KBM-7 (cell line): Measurements from ENCODE around the gene MICU1.

ENCODE experiments used
- DNase-seq: peaks from one replicate; pipeline ENCODE4 v3.0.0-alpha.2; 2015
- in situ Hi-C: fragments of 300-500 bp; cut with MboI; formaldehyde crosslinking; loops from 2 replicates; pipeline ENCODE4 v1.14.3; 2020; ENCODE audit warnings: low sequenced_read_pairs, low pct_unique_long_range_greater_than_20kb, mixed read lengths

The MICU1 gene

GRCh38 chr10:72342911-72343310 is 283.0 kb downstream of the MICU1 start:
- in situ Hi-C loops: loop anchor here (25.0 kb wide), 3 partner anchors 206 to 1006 kb away; no protein-coding TSS in a partner anchor
- no peak for DNase-seq

GRCh38 chr10:72340510-72341261 is 285.2 kb downstream of the MICU1 start:
- in situ Hi-C loops: loop anchor here (25.0 kb wide), 3 partner anchors 203 to 1003 kb away; no protein-coding TSS in a partner anchor
- peak; percentile 79 for DNase-seq

DNA sequence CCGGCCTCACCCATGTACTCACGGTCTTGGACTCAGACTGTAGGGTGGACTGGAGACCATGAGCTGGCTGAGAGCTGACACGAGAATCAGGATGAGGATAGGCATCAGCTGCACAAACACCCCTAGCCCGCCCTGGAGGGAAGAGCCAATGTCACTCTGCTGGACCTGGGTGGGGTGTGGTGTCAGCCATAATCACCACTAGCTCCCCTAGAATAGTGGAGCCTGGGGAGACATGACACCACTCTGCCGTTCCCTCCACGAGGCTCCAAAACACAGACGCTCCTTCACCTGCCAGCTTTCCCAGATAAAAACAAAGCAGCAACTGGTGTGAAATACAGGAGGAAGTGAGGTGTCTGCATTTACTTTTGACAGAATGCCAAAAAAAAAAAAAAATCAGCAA is 287.7 kb downstream of the MICU1 start:
- in situ Hi-C loops: loop anchor here (25.0 kb wide), 3 partner anchors 201 to 1001 kb away; no protein-coding TSS in a partner anchor
- DNase-seq: no peak

DNA sequence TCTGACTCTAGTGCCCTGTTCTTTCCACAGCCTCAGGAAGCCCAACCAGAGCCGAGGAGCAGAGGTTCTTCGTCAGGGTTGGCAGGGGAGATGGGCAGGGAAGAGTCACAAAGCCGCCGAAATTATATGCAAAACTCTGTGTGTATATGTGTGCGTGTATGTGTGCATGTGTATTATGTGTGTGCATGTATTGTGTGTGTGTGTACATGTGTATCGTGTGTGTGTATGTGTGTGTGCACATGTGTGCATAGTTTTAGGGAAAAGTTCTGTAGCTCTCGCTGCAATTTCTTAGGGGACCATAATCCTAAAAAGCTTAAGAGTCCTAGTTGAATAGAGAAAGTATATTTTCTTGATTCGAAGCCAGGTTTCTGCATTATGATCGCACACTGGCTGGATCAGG is 288.2 kb downstream of the MICU1 start:
- DNase-seq: no peak
- in situ Hi-C loops: loop anchor here (25.0 kb wide), 3 partner anchors 200 to 1000 kb away; no protein-coding TSS in a partner anchor

DNA sequence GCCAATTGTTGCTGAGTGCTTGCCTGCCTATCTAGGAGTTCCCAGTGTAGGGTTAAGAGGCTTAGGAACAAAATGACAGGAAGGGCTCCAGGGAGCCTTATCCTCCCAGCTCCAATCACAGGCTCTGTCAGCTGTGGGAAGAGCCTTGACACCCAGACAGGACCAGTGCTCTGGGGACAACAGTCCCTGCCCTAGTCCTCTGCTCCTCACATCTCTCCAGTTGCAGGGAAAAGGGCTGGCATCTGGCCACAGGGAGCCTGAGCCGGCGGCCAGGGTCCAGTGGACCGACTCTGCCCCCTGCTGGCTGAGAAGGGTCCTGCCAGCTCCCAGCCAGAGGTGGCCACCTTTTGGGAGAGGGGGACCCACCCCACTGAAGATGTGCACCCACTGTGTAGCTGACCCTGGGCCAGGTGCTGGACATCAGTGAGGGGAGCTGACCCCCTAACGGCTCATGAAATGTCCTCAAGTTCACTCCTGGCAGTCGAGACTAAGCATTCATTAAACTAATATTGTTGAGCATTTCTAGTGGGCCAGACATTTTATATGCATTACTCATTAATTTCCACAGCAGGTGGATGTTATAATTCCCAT is 288.7 kb downstream of the MICU1 start:
- in situ Hi-C loops: loop anchor here (25.0 kb wide), 3 partner anchors 200 to 1000 kb away; no protein-coding TSS in a partner anchor
- peak; percentile 74 for DNase-seq

DNA sequence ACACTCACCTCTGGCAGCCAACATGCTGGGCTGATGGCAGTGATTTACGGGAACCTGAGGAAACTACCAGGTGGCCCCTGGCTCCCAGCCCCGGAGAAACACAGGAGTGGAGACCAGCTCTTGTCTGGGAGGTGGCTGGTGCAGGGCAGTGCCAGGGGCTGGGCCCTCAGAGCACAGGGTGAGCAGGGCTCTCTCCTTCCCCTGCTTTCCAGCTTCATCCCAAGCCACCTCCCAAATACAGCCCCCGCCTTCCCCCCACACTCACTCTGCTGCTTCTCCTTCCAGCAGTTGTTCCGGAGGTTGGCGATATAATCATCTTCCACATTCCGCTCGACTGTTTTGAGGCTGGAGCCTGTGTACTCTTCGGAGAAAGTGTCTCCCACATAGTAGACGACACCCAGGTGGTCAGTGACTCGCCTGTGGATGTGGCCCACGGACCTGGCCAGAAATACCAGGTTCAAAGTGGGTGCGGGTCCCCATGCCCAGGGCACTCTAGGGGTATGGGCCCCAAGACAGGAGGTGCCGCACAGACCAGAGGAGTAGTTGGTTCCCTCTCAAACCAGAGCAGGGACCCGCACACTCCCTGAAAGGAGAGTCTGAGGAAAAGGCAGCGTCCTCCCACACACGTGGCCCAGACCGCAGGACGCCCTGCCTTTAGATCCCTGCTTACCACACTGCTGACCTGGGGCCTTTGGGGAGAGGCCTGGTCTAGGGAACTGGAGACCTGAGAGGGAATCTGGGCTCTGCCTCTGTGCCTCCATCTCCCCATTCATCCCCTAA is 289.4 kb downstream of the MICU1 start:
- in situ Hi-C loops: loop anchor here (25.0 kb wide), 3 partner anchors 199 to 999 kb away; no protein-coding TSS in a partner anchor
- DNase-seq: no peak

GRCh38 chr10:72335394-72336258 is 290.3 kb downstream of the MICU1 start:
- in situ Hi-C loops: loop anchor here (25.0 kb wide), 3 partner anchors 198 to 998 kb away; no protein-coding TSS in a partner anchor
- peak; percentile 87 for DNase-seq

- peak; percentile 98 for DNase-seq
- in situ Hi-C loops: loop anchor here (25.0 kb wide), 3 partner anchors 198 to 998 kb away; no protein-coding TSS in a partner anchor
These were observed 291.0 kb downstream of the MICU1 start for GRCh38 chr10:72334825-72335393.

DNA sequence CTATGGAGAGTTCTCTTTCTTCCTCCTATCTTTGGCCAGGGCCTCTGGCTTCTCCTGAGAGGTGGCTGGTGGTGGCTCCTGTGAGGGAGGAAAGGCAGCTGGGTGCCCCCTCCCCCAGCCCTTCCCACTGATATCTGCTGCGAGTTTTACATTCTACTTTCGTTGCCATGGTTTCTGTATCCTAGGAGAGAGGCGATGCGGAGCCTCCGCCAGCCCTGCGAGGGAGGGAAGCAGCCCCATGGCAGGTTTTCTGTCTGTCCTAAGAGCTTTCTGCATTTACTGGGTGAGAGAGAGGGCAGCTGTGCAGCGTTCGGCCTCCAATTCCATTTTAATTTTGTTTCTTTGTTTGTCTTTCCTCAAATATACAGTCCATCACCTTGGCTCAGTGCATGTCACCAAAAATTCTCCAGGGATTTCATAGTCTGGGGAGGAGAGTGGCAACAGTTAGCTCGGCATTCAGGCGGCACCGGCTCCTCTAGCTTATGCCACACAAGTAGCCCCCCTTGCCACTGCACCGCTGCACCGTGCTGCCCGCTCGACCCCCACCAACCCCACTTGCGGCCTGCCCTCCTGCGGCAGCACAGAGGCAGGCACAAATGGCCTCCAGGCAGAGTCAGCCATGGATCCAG is 291.6 kb downstream of the MICU1 start:
- DNase-seq: peak; percentile 76
- in situ Hi-C loops: loop anchor here (25.0 kb wide), 3 partner anchors 197 to 997 kb away; no protein-coding TSS in a partner anchor

GRCh38 chr10:72333112-72334015 is 292.5 kb downstream of the MICU1 start:
- no peak for DNase-seq
- in situ Hi-C loops: loop anchor here (25.0 kb wide), 3 partner anchors 196 to 996 kb away; no protein-coding TSS in a partner anchor

- in situ Hi-C loops: loop anchor here (25.0 kb wide), 3 partner anchors 195 to 995 kb away; no protein-coding TSS in a partner anchor
- no peak for DNase-seq
These were observed 293.3 kb downstream of the MICU1 start for GRCh38 chr10:72332423-72333111.

DNA sequence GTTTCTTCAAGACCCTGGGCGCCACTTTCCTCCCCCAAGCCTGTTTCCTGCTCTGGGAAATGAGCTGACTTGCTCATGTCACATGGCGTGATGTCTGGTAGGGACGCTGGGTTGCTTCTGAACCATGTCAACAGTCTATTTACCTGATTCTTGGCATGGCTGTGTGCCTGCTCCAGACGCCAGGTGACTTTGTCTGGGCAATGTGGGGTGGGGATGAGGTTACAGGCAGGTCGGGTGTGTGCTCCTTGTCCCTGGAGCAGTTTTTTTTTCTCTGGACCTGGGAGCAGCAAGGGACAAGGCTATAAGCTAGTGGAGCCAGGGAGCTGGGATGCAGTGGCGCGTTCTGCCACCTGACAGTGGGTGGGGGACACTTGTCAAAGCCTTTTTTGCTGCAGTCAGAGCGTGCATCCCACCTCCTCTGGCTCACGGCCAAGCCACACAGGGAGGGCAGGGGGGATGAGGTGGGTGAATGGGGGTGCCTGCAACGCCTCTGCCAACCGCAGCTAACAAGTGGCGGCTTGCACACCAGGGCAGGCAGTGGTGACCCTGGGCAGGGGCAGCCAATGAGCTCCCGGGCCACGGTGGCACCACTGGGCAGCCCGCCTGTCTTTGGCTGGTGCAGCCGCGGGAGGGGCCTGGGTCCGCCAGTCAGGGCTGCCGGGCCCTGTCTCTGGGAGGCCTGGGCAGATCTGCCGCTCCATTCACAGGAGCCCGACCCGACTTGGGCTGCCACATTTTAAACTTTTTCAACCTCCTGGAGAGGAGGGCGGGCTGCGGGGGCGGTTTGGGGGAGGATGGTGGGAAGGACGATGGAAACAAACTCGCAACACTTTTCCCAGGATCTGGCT is 294.1 kb downstream of the MICU1 start:
- in situ Hi-C loops: loop anchor here (25.0 kb wide), 3 partner anchors 194 to 994 kb away; no protein-coding TSS in a partner anchor

GRCh38 chr10:72330069-72330426 is 295.8 kb downstream of the MICU1 start:
- no peak for DNase-seq
- in situ Hi-C loops: loop anchor here (25.0 kb wide), 3 partner anchors 193 to 993 kb away; no protein-coding TSS in a partner anchor

More for the DNA sequence above, 294.1 kb downstream of the MICU1 start:
- peak; percentile 95 for DNase-seq

GRCh38 chr10:72329290-72330068 is 296.4 kb downstream of the MICU1 start:
- in situ Hi-C loops: loop anchor here (25.0 kb wide), 3 partner anchors 192 to 992 kb away; no protein-coding TSS in a partner anchor
- no peak for DNase-seq
